A549 (cell line): ENCODE measurements around the gene CMBL. TPM values are rescaled to one million over a fixed set of nuclear protein-coding genes. Genes with fewer than 3 reads are reported as not detected.

Experiments used
- ATAC-seq, 2 experiments: fragments of 200-7000 bp in 1 of 2; fragments of >200 bp in 1 of 2; cut with Nextera tagmentation in 1 of 2; cut with Tn5 transposase in 1 of 2; 3 replicates each; pipeline versions ENCODE4 v1.8.0 to v1.9.1; 2018 to 2020; ENCODE audit warnings: mild to moderate bottlenecking in 1 of 2, moderate library complexity in 1 of 2
- CTCF ChIA-PET: fragments of 300-600 bp; sonication (Branson Sonifier 250); formaldehyde crosslinking; extraction: SDS; loops from one replicate; lab custom pipeline; 2021; ENCODE audit warnings: antibody characterized with exemption, inconsistent platforms; lab: Yijun Ruan, JAX
- POLR2A ChIA-PET: fragments of 350-600 bp; formaldehyde crosslinking; extraction: SDS; loops from one replicate; lab custom pipeline; 2021; ENCODE audit warnings: antibody characterized with exemption, inconsistent platforms; lab: Yijun Ruan, JAX
- DNase-seq, 2 experiments: peaks; one replicate each; pipeline versions ENCODE4 v3.0.0 to v3.0.0-alpha.2; 2011 to 2016; ENCODE audit warnings: low read depth in 1 of 2, low spot score in 1 of 2
- FAIRE-seq: peaks from 2 replicates; lab custom pipeline; 2011; peaks lifted over from hg19 to GRCh38; lab: Jason Lieb, UNC
- H3K27ac ChIP-seq, 2 experiments: fragments of >200 bp; sonication (Bioruptor Twin); formaldehyde crosslinking; 3 replicates each; pipeline ENCODE4 v1.5.1; 2016 to 2017
- H3K4me1 ChIP-seq: fragments of >200 bp; sonication (Bioruptor Twin); formaldehyde crosslinking; 3 replicates; pipeline ENCODE4 v1.6.1; 2016
- H3K4me2 ChIP-seq: fragments of >200 bp; sonication (Bioruptor Twin); formaldehyde crosslinking; 3 replicates; pipeline ENCODE4 v1.6.1; 2016
- H3K4me3 ChIP-seq: fragments of >200 bp; sonication (Bioruptor Twin); formaldehyde crosslinking; 3 replicates; pipeline ENCODE4 v1.5.1; 2016
- H3K9me3 ChIP-seq: fragments of >200 bp; sonication (Bioruptor Twin); formaldehyde crosslinking; 3 replicates; pipeline ENCODE4 v1.6.1; 2016
- CBX8 ChIP-seq: fragments of 200-600 bp; sonication (generic); IDR thresholded peaks from 2 replicates; pipeline ENCODE4 v1.6.1; 2016
- EHMT2 ChIP-seq: fragments of 200-600 bp; sonication (generic); IDR thresholded peaks from 2 replicates; pipeline ENCODE4 v1.6.1; 2016; ENCODE audit warnings: antibody characterized with exemption, low read depth, mild to moderate bottlenecking, moderate library complexity
- ELK1 ChIP-seq: fragments of 150-350 bp; IDR thresholded peaks from 2 replicates; pipeline ENCODE4 v1.6.1; 2014; ENCODE audit warnings: low read depth, mild to moderate bottlenecking, low read length
- MAZ ChIP-seq: fragments of 150-350 bp; IDR thresholded peaks from 2 replicates; pipeline ENCODE4 v1.6.1; 2014; ENCODE audit warnings: antibody characterized with exemption, low read depth, low read length, borderline replicate concordance
- NFE2L2 ChIP-seq: fragments of 150-350 bp; conservative IDR thresholded peaks from 2 replicates; pipeline ENCODE4 v1.6.1; 2014; ENCODE audit warnings: low read length
- WGBS: methylation state at CpG from one replicate; pipeline ENCODE4 v1.1.6; 2017; ENCODE audit errors: missing lambda C conversion rate; 5-methylcytosine and 5-hydroxymethylcytosine counted together
- polyA plus RNA-seq, 4 experiments: library from polyadenylated mRNA; depleted of rRNA in 3 of 4; stranded (reverse); fragments of >200 nt; fragmentation: RNase III in 1 of 4; extraction: RNeasy Plus Mini Kit Qiagen cat#74134 plus additional on column Dnase treatment in 1 of 4; gene quantifications; 2 replicates in 3 of 4; 3 replicates in 1 of 4; pipeline ENCODE4 v1.2.3, GENCODE V29; 2011 to 2017
- small RNA-seq, 6 experiments: library from RNA; depleted of rRNA; stranded (forward); fragments of <200 nt; gene quantifications; one replicate each; pipeline ENCODE3, GENCODE V24; 2012

CMBL gene
- polyA plus RNA-seq, 2 of the 4 experiments (the other 2 are of a cell fraction): 23.5 to 32.6 TPM

- no peak for TF ChIP-seq ELK1
- TF ChIP-seq EHMT2: no peak
These were observed 78.2 kb downstream of the CMBL start (continued) for GRCh38 chr5:10229306-10230048.

GRCh38 chr5:10228288-10228687 is 79.4 kb downstream of the CMBL start:
- Histone ChIP-seq H3K9me3 (no peaks in the 10 kb centered on the region), H3K4me2 (no peak overlapping the region), H3K4me1 (peaks cover 6% of the 10 kb centered on the region), H3K27ac (no peak overlapping the region), H3K4me3 (no peak overlapping the region)
- TF ChIP-seq MAZ (no peak), NFE2L2 (no peak), CBX8 (no peak)
- CTCF ChIA-PET: no interaction called here
- POLR2A ChIA-PET: no interaction called here
- no peak for ATAC-seq
- DNase-seq: no peak
- WGBS: 56% methylated on average over 1 of the region's 1 CpG
- FAIRE-seq: no peak

Small RNAs within 50 kb of the gene (small RNA-seq; reads per million reads assigned to genes)
- gene RF00019: 0 reads per million in 6 experiments

Other genes starting within 250 kb of the CMBL start
- gene ATPSCKMT, start 58.0 kb downstream of the CMBL start, polyA plus RNA-seq (2011; rRNA removed): 27.6 and 34.1 TPM in 2 replicates
- gene ATPSCKMT, start 58.0 kb downstream of the CMBL start, polyA plus RNA-seq (2017; fragmentation: RNase III; extraction: RNeasy Plus Mini Kit Qiagen cat#74134 plus additional on column Dnase treatment): 24.5 to 27.4 TPM (median 26.3 TPM) in 3 replicates
- 569 and 730 TPM in 2 replicates for gene CCT5, start 57.6 kb downstream of the CMBL start, polyA plus RNA-seq (2011; rRNA removed)
- gene CCT5, start 57.6 kb downstream of the CMBL start, polyA plus RNA-seq (2017; fragmentation: RNase III; extraction: RNeasy Plus Mini Kit Qiagen cat#74134 plus additional on column Dnase treatment): 809 to 979 TPM (median 858 TPM) in 3 replicates
- gene MARCHF6, start 45.8 kb upstream of the CMBL start, polyA plus RNA-seq (2011; rRNA removed): 104 and 119 TPM in 2 replicates
- 47.5 to 50.4 TPM (median 48.7 TPM) in 3 replicates for gene MARCHF6, start 45.8 kb upstream of the CMBL start, polyA plus RNA-seq (2017; fragmentation: RNase III; extraction: RNeasy Plus Mini Kit Qiagen cat#74134 plus additional on column Dnase treatment)
- 1.4 and 1.5 TPM in 2 replicates for gene ROPN1L, start 134.0 kb upstream of the CMBL start, polyA plus RNA-seq (2011; rRNA removed)
- gene ROPN1L, start 134.0 kb upstream of the CMBL start, polyA plus RNA-seq (2017; fragmentation: RNase III; extraction: RNeasy Plus Mini Kit Qiagen cat#74134 plus additional on column Dnase treatment): 0.83 to 1.3 TPM (median 1.3 TPM) in 3 replicates